Activated CD8-positive, alpha-beta memory T cell treated with anti-CD3 and anti-CD28 coated beads for 1 hour (primary cell): ENCODE measurements around the gene TMEM269.
A peak's percentile ranks its signal among the peaks of the same experiment; 100 is the strongest.
"Not testable (repeated sequence)": the region's sequence is repeated elsewhere in the genome, so short reads cannot be mapped to it uniquely, and the experiment has no call there.

Source experiments
- DNase-seq, 2 donors: peaks; one replicate each; pipeline ENCODE4 v3.0.0-alpha.2; 2020; ENCODE audit warnings: low read depth in 1 of 2; ENCODE audit errors: extremely low read depth in 1 of 2

The TMEM269 gene

DNA sequence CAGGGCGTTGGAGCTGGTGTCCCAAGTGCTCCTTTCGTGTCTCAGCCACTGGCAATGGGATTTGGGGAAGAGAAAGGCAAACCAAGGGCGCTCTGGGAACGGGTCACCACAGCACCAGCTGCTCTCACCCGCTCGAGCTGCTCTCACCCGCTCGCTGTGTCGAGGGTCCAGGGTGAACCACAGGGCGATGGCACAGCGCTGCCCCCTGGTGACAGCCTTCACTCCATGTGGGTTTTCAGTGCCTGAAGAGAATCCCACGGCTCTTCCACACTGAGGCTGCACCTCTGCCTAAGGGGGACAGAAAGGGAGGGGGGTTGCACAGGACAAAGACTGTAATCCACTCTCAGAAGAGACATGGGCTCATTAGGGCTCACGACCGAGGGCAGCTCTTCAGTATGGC lies 37.7 kb upstream of the TMEM269 start:
- peak in 1 of 2 donors; percentile 28 for DNase-seq

DNA sequence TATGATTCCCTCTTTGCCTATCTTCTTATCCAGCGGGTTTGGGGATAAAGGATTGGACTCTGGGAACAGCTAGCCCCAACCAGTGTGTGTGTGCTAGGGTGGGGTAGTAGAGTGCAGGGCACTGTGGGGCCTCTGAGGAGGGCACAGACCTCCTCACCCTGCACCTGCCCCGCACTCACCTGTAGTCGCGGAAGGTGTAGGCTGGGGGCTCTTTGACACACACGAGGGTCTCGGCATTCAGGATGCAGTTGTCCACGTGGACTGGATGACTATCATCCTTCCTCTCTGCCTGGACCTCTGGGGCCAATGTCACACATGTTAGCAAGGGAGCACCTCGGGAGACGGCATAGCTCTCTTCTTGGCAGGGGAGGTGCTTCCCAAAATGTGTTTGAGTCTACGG lies 36.8 kb upstream of the TMEM269 start:
- no peak for DNase-seq

DNA sequence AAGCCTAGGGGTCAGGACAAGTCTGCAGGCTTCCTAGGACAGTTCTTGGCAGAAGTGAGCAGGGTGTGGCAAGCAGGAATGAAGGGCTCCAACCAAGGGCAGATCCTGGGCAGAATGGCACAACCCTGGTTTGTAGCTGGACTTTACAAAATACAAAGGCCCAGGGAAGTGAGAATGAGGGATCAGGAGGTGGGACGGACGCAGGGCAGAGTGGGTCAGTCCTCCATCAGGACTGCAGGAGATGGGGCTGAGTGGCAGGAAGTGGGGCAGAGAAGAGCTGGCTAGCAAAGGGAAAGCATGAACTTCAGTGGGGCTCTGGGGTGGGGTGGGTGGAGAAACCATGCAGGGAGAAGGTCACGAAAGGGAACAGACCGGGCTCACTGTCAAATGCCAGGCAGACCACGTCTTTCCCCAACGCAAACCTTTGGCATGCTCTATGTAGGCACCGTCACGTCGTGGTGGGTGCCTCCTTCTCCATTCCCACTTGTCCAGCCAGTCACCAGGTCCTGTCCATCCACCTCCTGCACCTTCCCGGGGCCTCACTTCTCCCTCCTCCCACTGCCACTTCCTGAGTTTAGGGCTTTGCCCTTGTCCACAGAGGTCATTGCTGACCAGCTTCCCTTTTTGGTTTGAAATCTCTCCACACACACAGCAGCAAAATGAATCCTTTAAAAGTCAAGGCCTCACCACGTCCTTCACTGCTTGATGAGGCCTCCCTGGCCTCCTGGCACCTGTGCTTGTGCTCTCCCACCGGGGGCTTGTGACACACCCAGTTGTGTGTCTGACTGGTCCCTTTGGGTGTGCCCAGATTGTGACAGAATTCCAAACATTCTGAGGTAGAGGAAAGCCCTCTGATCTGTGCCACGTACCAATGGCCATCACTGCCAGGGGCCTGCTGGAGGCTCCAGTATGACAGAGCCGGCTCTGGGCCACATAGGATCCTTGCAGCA lies 36.1 kb upstream of the TMEM269 start:
- DNase-seq = no peak

- no peak for DNase-seq
Measured at GRCh38 chr1:42750041-42750440, 34.8 kb upstream of the TMEM269 start.

DNA sequence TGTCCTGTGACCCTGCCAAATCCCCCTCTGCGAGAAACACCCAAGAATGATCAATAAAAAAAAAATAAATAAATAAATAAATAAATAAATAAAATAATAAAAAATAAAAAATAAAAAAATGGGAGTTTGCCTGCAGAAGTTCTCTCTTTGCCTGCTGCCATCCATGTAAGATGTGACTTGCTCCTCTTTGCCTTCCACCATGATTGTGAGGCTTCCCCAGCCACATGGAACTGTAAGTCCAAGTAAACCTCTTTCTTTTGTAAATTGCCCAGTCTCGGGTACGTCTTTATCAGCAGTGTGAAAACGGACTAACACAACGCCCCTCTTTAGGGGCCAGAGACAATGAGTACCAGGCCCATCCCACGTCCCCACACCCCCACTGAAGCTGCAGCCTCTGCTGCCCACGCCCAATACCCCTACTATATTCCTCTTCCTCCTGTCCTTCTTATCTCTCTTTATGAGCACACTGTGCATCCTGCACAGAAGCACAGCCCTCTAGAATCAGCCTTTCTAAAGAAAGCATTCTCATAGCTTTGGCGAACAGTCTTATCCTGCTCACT lies 33.2 kb upstream of the TMEM269 start:
- not testable (repeated sequence) for DNase-seq

- no peak for DNase-seq
Measured at GRCh38 chr1:42752284-42752683, 32.5 kb upstream of the TMEM269 start.

DNA sequence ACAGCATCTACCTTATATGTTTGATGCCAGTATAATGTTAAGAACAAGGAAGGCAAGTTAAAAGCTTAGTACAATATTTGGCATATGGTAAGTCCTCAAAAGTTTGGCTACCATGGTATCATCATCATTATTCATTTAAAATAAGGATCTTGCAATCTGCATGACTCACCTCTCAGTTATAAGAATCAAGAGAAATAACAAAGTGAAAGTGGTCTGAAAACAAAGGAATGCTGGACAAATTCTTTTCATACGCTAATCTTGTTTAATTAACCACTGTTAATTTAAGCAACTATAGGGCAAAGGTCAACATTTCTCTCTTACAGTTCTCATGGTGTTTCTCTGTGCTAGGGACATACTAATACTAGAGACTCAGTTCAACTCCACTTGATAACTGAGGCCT lies 31.7 kb upstream of the TMEM269 start:
- DNase-seq = no peak

GRCh38 chr1:42756956-42757891 lies 27.6 kb upstream of the TMEM269 start:
- no peak for DNase-seq

GRCh38 chr1:42757892-42758275 lies 26.9 kb upstream of the TMEM269 start:
- no peak for DNase-seq

- no peak for DNase-seq
Measured at GRCh38 chr1:42758641-42759040, 26.1 kb upstream of the TMEM269 start.

GRCh38 chr1:42759114-42759513 lies 25.7 kb upstream of the TMEM269 start:
- DNase-seq = no peak

DNA sequence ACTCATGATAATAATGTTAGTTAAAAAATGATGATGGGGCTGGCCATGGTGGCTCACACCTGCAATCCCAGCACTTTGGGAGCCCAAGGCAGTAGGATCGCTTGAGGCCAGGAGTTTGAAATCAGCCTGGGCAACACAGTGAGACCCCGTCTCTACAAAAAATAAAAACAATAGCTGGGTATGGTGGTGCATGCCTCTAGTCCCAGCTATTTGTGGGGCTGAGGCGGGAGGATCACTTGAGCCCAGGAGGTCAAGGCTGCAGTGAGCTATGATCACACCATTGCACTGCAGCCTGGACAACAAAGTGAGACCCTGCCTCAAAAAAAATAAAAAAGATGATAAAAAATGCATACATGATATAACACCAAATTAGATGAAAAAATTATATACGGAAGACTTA lies 23.2 kb upstream of the TMEM269 start:
- no peak for DNase-seq

- DNase-seq = no peak
Measured at GRCh38 chr1:42762269-42762668, 22.5 kb upstream of the TMEM269 start.

DNA sequence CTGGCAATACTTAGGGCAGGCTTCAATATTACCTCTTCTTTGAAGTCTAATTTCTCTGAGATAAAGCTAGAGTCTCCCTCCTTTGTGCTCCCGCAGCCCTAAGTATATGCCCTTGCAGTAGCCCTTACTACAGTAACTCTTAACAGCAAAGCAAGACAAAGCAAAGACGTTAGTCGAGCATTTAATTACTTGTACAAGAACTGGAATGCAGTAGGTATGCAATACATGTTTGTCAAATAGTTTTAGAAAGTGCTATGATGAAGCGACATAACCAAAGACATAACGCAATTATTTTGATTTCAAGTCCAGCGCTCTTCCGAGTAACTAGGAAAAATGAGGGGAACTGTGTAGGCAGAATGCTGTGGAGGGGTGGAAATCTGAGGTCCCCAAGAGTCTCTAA lies 19.5 kb upstream of the TMEM269 start:
- DNase-seq = no peak

GRCh38 chr1:42765832-42766740 lies 18.7 kb upstream of the TMEM269 start:
- DNase-seq = no peak

DNA sequence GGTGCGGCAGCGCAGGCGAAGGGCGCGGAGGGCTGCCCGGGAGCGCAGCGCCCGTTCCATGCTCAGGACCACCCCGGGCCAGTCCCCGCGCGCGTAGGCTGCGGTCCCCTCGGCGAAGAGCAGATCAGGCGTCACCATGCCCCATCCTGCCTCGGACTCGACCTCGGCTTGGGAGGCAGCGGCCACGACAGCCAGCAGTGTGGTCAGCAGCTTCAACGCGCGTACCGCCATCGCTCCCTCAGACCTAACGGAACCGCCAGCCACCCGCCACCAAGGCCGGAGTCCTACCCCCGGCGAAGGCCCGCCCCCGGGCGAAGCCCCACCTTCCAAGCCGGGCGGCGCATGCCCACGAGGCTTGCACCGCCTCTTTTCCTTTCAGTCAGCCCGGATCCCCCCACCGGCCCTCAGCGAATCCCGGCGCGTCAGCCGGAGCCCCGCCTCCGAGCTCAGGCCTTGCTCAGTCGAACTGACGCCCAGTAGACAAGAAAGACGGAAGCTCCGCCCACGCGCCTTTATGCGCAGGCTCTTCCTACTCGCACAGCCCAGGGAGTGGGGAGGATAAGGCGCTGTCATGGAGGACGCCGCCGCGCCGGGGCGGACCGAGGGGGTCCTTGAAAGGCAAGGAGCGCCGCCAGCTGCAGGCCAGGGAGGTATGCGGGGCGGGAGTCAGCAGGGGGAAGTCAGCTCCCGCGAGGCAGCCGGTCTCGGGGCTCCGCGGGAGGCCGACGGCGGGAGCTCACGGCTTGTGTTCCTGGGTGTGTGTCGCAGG lies 17.9 kb upstream of the TMEM269 start, which contains the start of the genes C1orf50 and P3H1:
C1orf50 (plus strand) TSS at position 509 of the 769 bp plus-strand sequence; CDS start at position 572, 63 bp downstream.
P3H1 (minus strand) TSS at position 288 of the 769 bp plus-strand sequence; CDS start at position 231, 57 bp downstream.
- DNase-seq = peak; percentile 97 to 99

DNA sequence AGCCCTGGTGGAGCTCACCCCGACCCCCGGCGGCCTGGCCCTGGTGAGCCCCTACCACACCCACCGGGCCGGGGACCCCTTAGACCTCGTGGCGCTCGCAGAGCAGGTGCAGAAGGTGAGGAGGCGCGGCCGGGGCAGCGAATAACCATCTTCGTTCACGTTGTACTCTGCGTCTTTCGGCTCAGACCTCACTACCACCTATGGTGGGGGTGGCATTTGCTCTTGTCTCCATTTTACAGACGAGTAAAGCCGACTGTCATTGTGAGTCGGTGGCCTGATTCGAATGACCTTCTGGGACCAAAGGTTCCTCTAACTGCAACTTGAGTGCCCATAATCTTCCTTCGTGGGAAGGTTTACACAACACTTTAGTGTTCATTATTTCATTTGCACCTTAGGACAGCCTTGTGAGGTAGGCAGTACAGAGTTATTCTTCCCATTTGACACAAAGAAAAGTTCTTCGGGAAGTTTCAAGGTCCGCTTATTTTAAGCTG lies 17.2 kb upstream of the TMEM269 start:
- no peak for DNase-seq

GRCh38 chr1:42768172-42768571 lies 16.6 kb upstream of the TMEM269 start:
- no peak for DNase-seq

- DNase-seq = no peak
Measured at GRCh38 chr1:42769811-42770210, 15.0 kb upstream of the TMEM269 start.
